Activated naive CD8-positive, alpha-beta T cell (primary cell): ENCODE results near the gene CNN2.
A peak's percentile ranks its signal among the peaks of the same experiment; 100 is the strongest.

ENCODE experiments used
- H3K27ac Mint-ChIP-seq: one replicate; pipeline ENCODE4 v1.8.0; 2021; ENCODE audit warnings: mixed read lengths
- H3K27me3 Mint-ChIP-seq: one replicate; pipeline ENCODE4 v1.8.0; 2021; ENCODE audit warnings: mixed read lengths
- H3K36me3 Mint-ChIP-seq: one replicate; pipeline ENCODE4 v1.8.0; 2021; ENCODE audit warnings: mixed read lengths
- H3K4me1 Mint-ChIP-seq: one replicate; pipeline ENCODE4 v1.8.0; 2021; ENCODE audit warnings: low read depth, mixed read lengths
- H3K4me3 Mint-ChIP-seq: one replicate; pipeline ENCODE4 v1.8.0; 2021; ENCODE audit warnings: mild to moderate bottlenecking, mixed read lengths
- H3K9me3 Mint-ChIP-seq: one replicate; pipeline ENCODE4 v1.8.0; 2021; ENCODE audit warnings: low read depth, mixed read lengths

The CNN2 gene

GRCh38 chr19:1080360-1081161, 54.2 kb downstream of the CNN2 start:
- Mint-ChIP-seq H3K9me3 (no peaks in the 10 kb centered on the region), H3K4me3 (peak overlapping the region; percentile 13), H3K27ac (no peak overlapping the region), H3K27me3 (no peaks in the 10 kb centered on the region), H3K4me1 (peaks cover 44% of the 10 kb centered on the region), H3K36me3 (no peaks in the 10 kb centered on the region)

GRCh38 chr19:1081301-1082164, 55.1 kb downstream of the CNN2 start:
- no peak overlapping the region for H3K27ac Mint-ChIP-seq
- H3K9me3 Mint-ChIP-seq: no peaks in the 10 kb centered on the region
- H3K36me3 Mint-ChIP-seq: no peaks in the 10 kb centered on the region
- H3K4me1 Mint-ChIP-seq: peaks cover 41% of the 10 kb centered on the region
- no peak overlapping the region for H3K4me3 Mint-ChIP-seq
- no peaks in the 10 kb centered on the region for H3K27me3 Mint-ChIP-seq

- H3K9me3 Mint-ChIP-seq: no peaks in the 10 kb centered on the region
- H3K4me1 Mint-ChIP-seq: peaks cover 37% of the 10 kb centered on the region
- no peak overlapping the region for H3K27ac Mint-ChIP-seq
- H3K4me3 Mint-ChIP-seq: peak overlapping the region; percentile 35
- H3K36me3 Mint-ChIP-seq: no peaks in the 10 kb centered on the region
- H3K27me3 Mint-ChIP-seq: no peaks in the 10 kb centered on the region
Measured at GRCh38 chr19:1082165-1082927, 55.9 kb downstream of the CNN2 start.

- no peak overlapping the region for H3K27ac Mint-ChIP-seq
- H3K4me3 Mint-ChIP-seq: peak overlapping the region; percentile 17
- H3K27me3 Mint-ChIP-seq: no peaks in the 10 kb centered on the region
- no peaks in the 10 kb centered on the region for H3K9me3 Mint-ChIP-seq
- H3K36me3 Mint-ChIP-seq: peaks cover 4% of the 10 kb centered on the region
- H3K4me1 Mint-ChIP-seq: peaks cover 41% of the 10 kb centered on the region
Measured at GRCh38 chr19:1082928-1083816, 56.8 kb downstream of the CNN2 start.

- Mint-ChIP-seq H3K27me3 (no peaks in the 10 kb centered on the region), H3K4me1 (peaks cover 47% of the 10 kb centered on the region), H3K27ac (peak overlapping the region; percentile 1), H3K9me3 (no peaks in the 10 kb centered on the region), H3K4me3 (peak overlapping the region; percentile 17), H3K36me3 (peaks cover 4% of the 10 kb centered on the region)
Measured at GRCh38 chr19:1084024-1084868, 57.8 kb downstream of the CNN2 start.

GRCh38 chr19:1085053-1085658, 58.7 kb downstream of the CNN2 start:
- H3K27ac Mint-ChIP-seq: peak overlapping the region; percentile 73
- H3K9me3 Mint-ChIP-seq: no peaks in the 10 kb centered on the region
- peaks cover 4% of the 10 kb centered on the region for H3K36me3 Mint-ChIP-seq
- H3K27me3 Mint-ChIP-seq: no peaks in the 10 kb centered on the region
- peaks cover 43% of the 10 kb centered on the region for H3K4me1 Mint-ChIP-seq
- H3K4me3 Mint-ChIP-seq: no peak overlapping the region

- no peaks in the 10 kb centered on the region for H3K27me3 Mint-ChIP-seq
- H3K4me1 Mint-ChIP-seq: peaks cover 45% of the 10 kb centered on the region
- H3K36me3 Mint-ChIP-seq: peaks cover 4% of the 10 kb centered on the region
- peak overlapping the region; percentile 73 for H3K27ac Mint-ChIP-seq
- H3K9me3 Mint-ChIP-seq: no peaks in the 10 kb centered on the region
- H3K4me3 Mint-ChIP-seq: no peak overlapping the region
Measured at GRCh38 chr19:1085676-1086442, 59.5 kb downstream of the CNN2 start.

GRCh38 chr19:1086613-1087012, 60.2 kb downstream of the CNN2 start:
- H3K27ac Mint-ChIP-seq: no peak overlapping the region
- no peaks in the 10 kb centered on the region for H3K27me3 Mint-ChIP-seq
- H3K4me1 Mint-ChIP-seq: peaks cover 46% of the 10 kb centered on the region
- no peak overlapping the region for H3K4me3 Mint-ChIP-seq
- H3K36me3 Mint-ChIP-seq: peaks cover 4% of the 10 kb centered on the region
- H3K9me3 Mint-ChIP-seq: no peaks in the 10 kb centered on the region

GRCh38 chr19:1087813-1088415, 61.5 kb downstream of the CNN2 start:
- Mint-ChIP-seq H3K27ac (peak overlapping the region; percentile 92), H3K36me3 (peaks cover 4% of the 10 kb centered on the region), H3K4me3 (peak overlapping the region; percentile 72), H3K4me1 (peaks cover 46% of the 10 kb centered on the region), H3K9me3 (no peaks in the 10 kb centered on the region), H3K27me3 (no peaks in the 10 kb centered on the region)

GRCh38 chr19:1088416-1089010, 62.1 kb downstream of the CNN2 start:
- Mint-ChIP-seq H3K27me3 (no peaks in the 10 kb centered on the region), H3K4me3 (peak overlapping the region; percentile 17), H3K27ac (no peak overlapping the region), H3K36me3 (peaks cover 4% of the 10 kb centered on the region), H3K4me1 (peaks cover 47% of the 10 kb centered on the region), H3K9me3 (no peaks in the 10 kb centered on the region)
